IMR-90 (cell line): ENCODE data around the gene FBXO31. TPM values are rescaled to one million over a fixed set of nuclear protein-coding genes. Genes with fewer than 3 reads are reported as not detected.

Experiments used
- ATAC-seq: fragments of 200-7000 bp; cut with Tn5 transposase; 2 replicates; pipeline ENCODE4 v1.9.1; 2020; ENCODE audit warnings: low read depth, mild to moderate bottlenecking, moderate library complexity
- BruUV-seq: library from RNA; stranded (reverse); fragments of 400-500 nt; replicated peaks from 2 replicates; lab custom pipeline; 2021; lab: Mats Ljungman, UMichigan
- CTCF ChIA-PET: fragments of 300-600 bp; formaldehyde crosslinking; extraction: SDS; loops from one replicate; lab custom pipeline; 2021; ENCODE audit warnings: antibody characterized with exemption; lab: Yijun Ruan, JAX
- POLR2A ChIA-PET: fragments of 300-600 bp; sonication (Branson Sonifier 250); formaldehyde crosslinking; loops from one replicate; lab custom pipeline; 2022; ENCODE audit warnings: antibody characterized with exemption; ENCODE audit not compliant: unreplicated experiment; lab: Charles Lee
- DNase-seq: peaks from one replicate; pipeline ENCODE4 v3.0.0; 2013
- H2AFZ ChIP-seq: replicated peaks from 2 replicates; pipeline ENCODE3; 2013; ENCODE audit warnings: low read length, mild to moderate bottlenecking; ENCODE audit not compliant: poor library complexity
- H2AK5ac ChIP-seq: 2 replicates; pipeline ENCODE4 v1.6.1; 2013; ENCODE audit warnings: low read depth, low read length, inconsistent platforms
- H2AK9ac ChIP-seq: replicated peaks from 2 replicates; pipeline ENCODE3; 2013; ENCODE audit warnings: mild to moderate bottlenecking, low read depth, low read length, moderate library complexity; ENCODE audit not compliant: poor library complexity
- H2BK120ac ChIP-seq: 2 replicates; pipeline ENCODE4 v1.6.1; 2013; ENCODE audit warnings: low read depth, low read length, inconsistent platforms
- H2BK15ac ChIP-seq: 3 replicates; pipeline ENCODE4 v1.6.1; 2013; ENCODE audit warnings: low read depth, low read length, inconsistent platforms
- H2BK20ac ChIP-seq: 2 replicates; pipeline ENCODE4 v1.6.1; 2013; ENCODE audit warnings: low read depth, mild to moderate bottlenecking, inconsistent platforms, low read length, moderate library complexity
- H2BK5ac ChIP-seq: 2 replicates; pipeline ENCODE4 v1.6.1; 2013; ENCODE audit warnings: mild to moderate bottlenecking, low read depth, low read length, inconsistent platforms; ENCODE audit not compliant: poor library complexity, severe bottlenecking
- H3K14ac ChIP-seq: replicated peaks from 2 replicates; pipeline ENCODE4 v1.6.1; 2013; ENCODE audit warnings: low read depth, low read length, inconsistent platforms
- H3K18ac ChIP-seq: 2 replicates; pipeline ENCODE4 v1.6.1; 2013; ENCODE audit warnings: low read depth, low read length, control low read depth
- H3K23ac ChIP-seq: 2 replicates; pipeline ENCODE4 v1.6.1; 2013; ENCODE audit warnings: low read depth, low read length, inconsistent platforms
- H3K27ac ChIP-seq: 2 replicates; pipeline ENCODE4 v1.5.1; 2013; ENCODE audit warnings: mild to moderate bottlenecking, control low read depth, low read length; ENCODE audit not compliant: insufficient read depth
- H3K27me3 ChIP-seq: 2 replicates; pipeline ENCODE4 v1.6.1; 2013; ENCODE audit warnings: low read length; ENCODE audit not compliant: control insufficient read depth, insufficient read depth
- H3K36me3 ChIP-seq: 2 replicates; pipeline ENCODE4 v1.6.1; 2013; ENCODE audit warnings: low read length, mixed read lengths; ENCODE audit not compliant: control insufficient read depth, insufficient read depth
- H3K4ac ChIP-seq: 2 replicates; pipeline ENCODE4 v1.6.1; 2013; ENCODE audit warnings: low read depth, low read length, inconsistent platforms
- H3K4me1 ChIP-seq: 2 replicates; pipeline ENCODE4 v1.6.1; 2013; ENCODE audit warnings: low read length, mixed read lengths; ENCODE audit not compliant: control insufficient read depth, insufficient read depth
- H3K4me2 ChIP-seq: 2 replicates; pipeline ENCODE4 v1.6.1; 2013; ENCODE audit warnings: low read depth, mild to moderate bottlenecking, control low read depth, low read length, moderate library complexity
- H3K4me3 ChIP-seq: 2 replicates; pipeline ENCODE4 v1.5.1; 2013; ENCODE audit warnings: low read depth, mild to moderate bottlenecking, control low read depth, low read length, moderate library complexity; ENCODE audit not compliant: insufficient read depth
- H3K56ac ChIP-seq: 2 replicates; pipeline ENCODE4 v1.6.1; 2013; ENCODE audit warnings: low read length, inconsistent platforms; ENCODE audit not compliant: insufficient read depth; ENCODE audit errors: extremely low read depth
- H3K79me1 ChIP-seq, 2 experiments: 2 replicates each; pipeline ENCODE4 v1.6.1; 2013; ENCODE audit warnings: low read length in 2 of 2, inconsistent platforms in 1 of 2, low read depth in 1 of 2
- H3K9ac ChIP-seq: 2 replicates; pipeline ENCODE4 v1.6.1; 2013; ENCODE audit warnings: low read depth, low read length, control low read depth
- H3K9me1 ChIP-seq: 2 replicates; pipeline ENCODE4 v1.6.1; 2013; ENCODE audit warnings: low read length, inconsistent platforms; ENCODE audit not compliant: insufficient read depth
- H3K9me3 ChIP-seq: 2 replicates; pipeline ENCODE4 v1.6.1; 2013; ENCODE audit warnings: low read length; ENCODE audit not compliant: control insufficient read depth, insufficient read depth
- H4K20me1 ChIP-seq: 2 replicates; pipeline ENCODE4 v1.6.1; 2013; ENCODE audit warnings: low read length, inconsistent platforms; ENCODE audit not compliant: insufficient read depth
- H4K5ac ChIP-seq: 2 replicates; pipeline ENCODE4 v1.6.1; 2013; ENCODE audit warnings: mild to moderate bottlenecking, low read depth, low read length, control low read depth
- H4K8ac ChIP-seq, 2 experiments: 2 replicates each; pipeline ENCODE4 v1.6.1; 2013; ENCODE audit warnings: low read depth in 2 of 2, low read length in 2 of 2, control low read depth in 1 of 2, inconsistent platforms in 1 of 2
- H4K91ac ChIP-seq: 2 replicates; pipeline ENCODE4 v1.6.1; 2013; ENCODE audit warnings: low read depth, low read length, inconsistent platforms; ENCODE audit not compliant: insufficient read depth
- BHLHE40 ChIP-seq: fragments of 150-350 bp; IDR thresholded peaks from 2 replicates; pipeline ENCODE4 v1.6.1; 2016; ENCODE audit warnings: mild to moderate bottlenecking, low read depth, low read length
- CEBPB ChIP-seq: IDR thresholded peaks from 2 replicates; pipeline ENCODE4 v1.6.1; 2012; ENCODE audit warnings: low read depth, low read length, improper control_type of control experiment
- CHD1 ChIP-seq: IDR thresholded peaks from 2 replicates; pipeline ENCODE4 v1.6.1; 2012; ENCODE audit warnings: low read depth, low read length, improper control_type of control experiment
- MAFK ChIP-seq: IDR thresholded peaks from 2 replicates; pipeline ENCODE4 v1.6.1; 2012; ENCODE audit warnings: low read depth, low read length, improper control_type of control experiment
- POLR2A ChIP-seq: IDR thresholded peaks from 2 replicates; pipeline ENCODE4 v1.6.1; 2012; ENCODE audit warnings: mild to moderate bottlenecking, low read depth, low read length
- RCOR1 ChIP-seq: IDR thresholded peaks from 2 replicates; pipeline ENCODE4 v1.6.1; 2012; ENCODE audit warnings: mild to moderate bottlenecking, low read length, improper control_type of control experiment; ENCODE audit not compliant: insufficient replicate concordance
- WGBS, 2 experiments: methylation state at CpG; one replicate each; pipeline versions ENCODE4 v1.1.5 to v1.1.7; 2013; ENCODE audit warnings: missing lambda C conversion rate in 2 of 2; ENCODE audit not compliant: insufficient read length in 1 of 2; ENCODE audit errors: extremely low coverage in 2 of 2; 5-methylcytosine and 5-hydroxymethylcytosine counted together
- dilution Hi-C: fragments of 300-500 bp; cut with HindIII; formaldehyde crosslinking; loops from one replicate; pipeline ENCODE4 v1.14.3; 2018; ENCODE audit warnings: low sequenced_read_pairs; ENCODE audit not compliant: unreplicated experiment
- in situ Hi-C: fragments of 300-500 bp; cut with MboI; formaldehyde crosslinking; loops from 3 replicates; pipeline ENCODE4 v1.14.3; 2019; ENCODE audit warnings: low sequenced_read_pairs, inconsistent platforms, mixed read lengths
- intact Hi-C: fragments of 100-400 bp; cut with micrococcal nuclease; formaldehyde crosslinking; loops from 2 replicates; pipeline ENCODE4 v1.10.0; 2022
- polyA plus RNA-seq, 3 experiments: library from polyadenylated mRNA; depleted of rRNA; stranded (reverse); fragments of >200 nt; gene quantifications; 2 replicates each; pipeline ENCODE4 v1.2.3, GENCODE V29; 2012; ENCODE audit warnings: low replicate concordance in 1 of 3
- total RNA-seq: library from RNA; depleted of rRNA; stranded (reverse); fragments of >200 nt; gene quantifications from 2 replicates; pipeline ENCODE4 v1.2.3, GENCODE V29; 2012
- TF ChIP-seq, protein P1 (sequence below): fragments of 150-350 bp; IDR thresholded peaks from 2 replicates; pipeline ENCODE4 v1.6.1; 2016; ENCODE audit warnings: low read depth, mild to moderate bottlenecking, low read length, moderate library complexity, borderline replicate concordance

Gene FBXO31
- total and polyA plus RNA-seq, 2 of the 4 experiments (the other 2 are of a cell fraction) = 10.4 to 16.9 TPM

DNA sequence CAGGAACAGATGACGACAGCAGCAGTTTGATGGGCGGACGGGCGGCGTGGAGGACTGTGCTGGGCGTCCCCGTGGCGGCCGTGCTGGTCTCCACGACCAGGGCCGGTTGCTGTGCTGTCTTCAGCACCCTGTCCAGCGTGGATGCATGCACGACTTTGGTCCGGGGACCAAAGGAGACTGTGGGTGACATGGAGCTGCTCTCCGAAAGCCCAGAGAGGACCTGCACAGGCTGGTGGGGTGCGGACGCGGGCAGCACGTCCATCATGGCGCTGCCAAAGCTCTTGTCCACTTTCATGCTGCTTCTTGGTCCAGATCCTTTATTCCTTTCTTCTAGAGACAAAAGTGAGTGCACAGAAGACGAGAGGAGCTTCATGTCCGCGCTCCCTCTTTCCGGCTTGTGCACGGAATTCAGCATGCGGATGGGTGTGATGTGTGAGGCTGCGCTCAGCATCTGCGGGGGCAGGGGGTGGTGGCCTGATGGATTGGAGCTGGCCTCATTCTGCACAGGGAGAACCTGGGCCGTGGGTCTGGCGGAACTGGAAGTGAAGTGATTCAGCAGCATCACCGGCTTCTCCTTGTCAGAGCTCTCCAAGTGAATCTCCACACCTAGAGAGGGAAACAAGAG lies 28.9 kb upstream of the FBXO31 start:
- Histone ChIP-seq H3K9me1 (no peaks in the 10 kb centered on the region), H4K91ac (no peak overlapping the region), H2AFZ (no peak overlapping the region), H3K4me1 (no peaks in the 10 kb centered on the region), H2BK5ac (no peak overlapping the region), H3K14ac (no peak overlapping the region), H4K5ac (no peak overlapping the region), H3K4me2 (no peak overlapping the region), H3K56ac (no peak overlapping the region), H2BK20ac (no peak overlapping the region), H2BK15ac (no peak overlapping the region), H3K27ac (no peak overlapping the region), H4K8ac (no peak overlapping the region), H2AK9ac (no peak overlapping the region), H3K4ac (no peak overlapping the region), H3K79me1 (peaks cover 0 to 3% of the 10 kb centered on the region in 2 experiments; a peak in 1 of 4 replicates), H3K9me3 (no peaks in the 10 kb centered on the region), H2AK5ac (no peak overlapping the region), H3K4me3 (no peak overlapping the region), H3K23ac (no peak overlapping the region), H3K36me3 (peaks cover 61% of the 10 kb centered on the region), H3K18ac (no peak overlapping the region), H4K20me1 (peaks cover 18% of the 10 kb centered on the region), H3K27me3 (no peaks in the 10 kb centered on the region), H2BK120ac (no peak overlapping the region), H3K9ac (no peak overlapping the region)
- 87% methylated on average over 14 of the region's 31 CpGs; no CpG with 5 or more reads in 1 of the 2 experiments for WGBS, 2 experiments
- intact Hi-C loops = no loop called here
- DNase-seq (no peak), ATAC-seq (no peak)
- CTCF ChIA-PET = interaction anchor here (0.7 to 1.1 kb wide), 2 partner anchors 16 to 159 kb away, joined by 3 to 5 read pairs; no protein-coding TSS in a partner anchor
- BruUV-seq = no TSS peak
- dilution Hi-C loops = no loop called here
- in situ Hi-C loops = loop anchor here (25.0 kb wide), 1 partner anchor 350 kb away; the partner anchor contains the start of gene KLHDC4
- POLR2A ChIA-PET = no interaction called here
- no peak for TF ChIP-seq BHLHE40
- no peak for TF ChIP-seq RCOR1
- no peak for TF ChIP-seq CEBPB
- TF ChIP-seq CHD1 = no peak
- no peak for TF ChIP-seq POLR2A
- TF ChIP-seq MAFK = no peak
- TF ChIP-seq, protein P1, sequence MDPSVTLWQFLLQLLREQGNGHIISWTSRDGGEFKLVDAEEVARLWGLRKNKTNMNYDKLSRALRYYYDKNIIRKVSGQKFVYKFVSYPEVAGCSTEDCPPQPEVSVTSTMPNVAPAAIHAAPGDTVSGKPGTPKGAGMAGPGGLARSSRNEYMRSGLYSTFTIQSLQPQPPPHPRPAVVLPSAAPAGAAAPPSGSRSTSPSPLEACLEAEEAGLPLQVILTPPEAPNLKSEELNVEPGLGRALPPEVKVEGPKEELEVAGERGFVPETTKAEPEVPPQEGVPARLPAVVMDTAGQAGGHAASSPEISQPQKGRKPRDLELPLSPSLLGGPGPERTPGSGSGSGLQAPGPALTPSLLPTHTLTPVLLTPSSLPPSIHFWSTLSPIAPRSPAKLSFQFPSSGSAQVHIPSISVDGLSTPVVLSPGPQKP = no peak
